NB4 (cell line): Measurements from ENCODE around the gene TMEM63C.

Experiments used
- DNase-seq: peaks from one replicate; pipeline ENCODE4 v3.0.0; 2010; ENCODE audit warnings: low read depth
- H3K4me3 ChIP-seq: one replicate; pipeline ENCODE4 v1.5.1; 2011; ENCODE audit warnings: mild to moderate bottlenecking, low read depth, low read length, moderate library complexity
- MYC ChIP-seq: IDR thresholded peaks from 2 replicates; pipeline ENCODE4 v1.6.1; 2011; ENCODE audit warnings: low read depth, low read length
- POLR2A ChIP-seq: IDR thresholded peaks from 2 replicates; pipeline ENCODE4 v1.6.1; 2011; ENCODE audit warnings: mild to moderate bottlenecking; ENCODE audit not compliant: insufficient read length; ENCODE audit errors: extremely low read depth
- TF ChIP-seq, protein P1 (sequence below): IDR thresholded peaks from one replicate; pipeline ENCODE4 v1.5.1; 2012; ENCODE audit warnings: low read depth, low read length
- TF ChIP-seq, protein P2 (sequence below): IDR thresholded peaks from 2 replicates; pipeline ENCODE4 v1.6.1; 2011; ENCODE audit warnings: low read depth, low read length

TMEM63C gene

DNA sequence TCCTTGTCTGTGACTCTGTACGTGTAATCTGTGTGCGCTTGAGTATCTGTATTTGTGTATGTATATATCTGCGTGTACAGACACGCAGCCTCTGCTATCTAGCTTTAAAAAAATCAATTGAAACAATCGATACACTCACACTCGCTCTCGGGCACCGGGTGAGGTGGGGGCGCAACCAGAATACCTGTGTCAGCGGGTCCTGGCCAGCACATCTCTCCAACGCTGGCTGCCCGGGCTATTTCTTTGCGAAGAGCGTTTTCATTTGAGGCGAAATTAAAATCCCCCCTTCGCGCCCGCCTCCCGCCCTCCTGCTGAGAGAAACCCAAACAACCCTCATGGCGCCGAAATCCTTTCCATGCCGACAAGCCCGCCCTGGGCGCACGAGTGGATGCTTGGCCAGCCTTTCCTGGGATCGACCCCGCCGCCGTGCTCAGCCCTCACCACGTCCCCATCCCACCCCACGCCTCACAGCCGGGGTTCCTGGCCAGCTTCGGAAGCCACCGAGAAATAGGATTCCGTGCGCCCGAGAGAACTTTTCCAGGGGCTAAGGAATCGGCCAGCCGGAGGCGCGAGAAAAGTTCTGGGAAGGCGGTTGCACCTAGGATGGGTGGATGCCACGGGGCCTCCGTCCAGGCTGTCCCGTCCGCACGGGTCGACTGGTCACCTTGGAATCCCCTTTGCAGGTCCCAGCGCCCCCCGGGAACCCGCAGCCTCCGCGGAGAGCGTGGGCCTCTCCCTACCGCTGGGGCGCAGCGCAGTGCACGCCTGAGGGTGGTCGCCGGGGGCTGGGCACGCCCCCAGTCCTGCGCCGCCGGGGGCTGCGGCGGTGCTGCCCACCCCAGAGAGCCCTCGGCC is 41.0 kb upstream of the TMEM63C start:
- no peak overlapping the region for H3K4me3 ChIP-seq

DNA sequence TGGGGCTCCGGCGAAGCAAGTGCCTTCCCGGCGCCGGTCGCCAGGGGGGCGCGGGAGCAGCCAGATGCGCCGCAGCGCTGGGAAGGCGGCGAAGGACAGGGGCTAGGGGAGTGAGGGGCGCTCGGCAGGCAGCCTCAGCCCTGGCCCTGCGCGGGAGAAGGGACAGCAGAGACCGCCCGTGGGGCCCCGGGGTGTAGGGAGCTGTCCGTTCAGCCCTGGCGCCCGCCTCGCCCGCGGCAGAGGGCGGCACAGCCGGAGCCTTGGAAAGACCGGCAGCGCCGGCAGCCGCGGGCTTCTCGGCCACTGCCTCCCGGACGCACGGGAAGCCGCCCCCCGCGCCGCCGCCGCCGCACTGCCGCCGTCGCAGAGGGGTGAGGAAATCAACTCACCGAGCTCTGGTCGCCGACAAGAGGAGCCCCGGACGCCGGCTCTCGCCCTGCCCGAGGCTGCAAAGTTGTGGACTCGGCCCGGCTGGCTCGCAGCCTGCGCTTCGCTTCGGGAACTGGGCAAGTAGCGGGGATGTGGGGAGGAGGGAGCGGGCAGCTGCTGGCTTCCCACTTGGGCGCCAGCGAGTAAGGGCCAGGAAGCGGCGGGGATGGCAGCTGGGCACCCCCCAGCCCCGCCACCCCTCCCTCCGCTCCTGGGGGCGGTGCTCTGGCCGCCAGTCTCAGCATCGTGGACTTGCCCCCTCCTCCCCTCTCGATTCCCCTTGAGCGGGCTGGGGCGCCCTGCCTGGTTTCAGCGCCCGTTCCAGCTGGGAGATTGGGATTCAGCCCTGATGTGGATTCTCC is 40.2 kb upstream of the TMEM63C start, which contains the start of gene ZDHHC22:
Gene ZDHHC22 (minus strand): TSS at position 578 of the 791 bp plus-strand sequence. CDS start 2,053 bp downstream, outside the sequence.
- no peak for DNase-seq
- no peak within 1 kb of the TSS for H3K4me3 ChIP-seq

More for the DNA sequence above, 41.0 kb upstream of the TMEM63C start:
- no peak for DNase-seq
- TF ChIP-seq MYC (no peak), POLR2A (no peak)
- TF ChIP-seq, protein P1, sequence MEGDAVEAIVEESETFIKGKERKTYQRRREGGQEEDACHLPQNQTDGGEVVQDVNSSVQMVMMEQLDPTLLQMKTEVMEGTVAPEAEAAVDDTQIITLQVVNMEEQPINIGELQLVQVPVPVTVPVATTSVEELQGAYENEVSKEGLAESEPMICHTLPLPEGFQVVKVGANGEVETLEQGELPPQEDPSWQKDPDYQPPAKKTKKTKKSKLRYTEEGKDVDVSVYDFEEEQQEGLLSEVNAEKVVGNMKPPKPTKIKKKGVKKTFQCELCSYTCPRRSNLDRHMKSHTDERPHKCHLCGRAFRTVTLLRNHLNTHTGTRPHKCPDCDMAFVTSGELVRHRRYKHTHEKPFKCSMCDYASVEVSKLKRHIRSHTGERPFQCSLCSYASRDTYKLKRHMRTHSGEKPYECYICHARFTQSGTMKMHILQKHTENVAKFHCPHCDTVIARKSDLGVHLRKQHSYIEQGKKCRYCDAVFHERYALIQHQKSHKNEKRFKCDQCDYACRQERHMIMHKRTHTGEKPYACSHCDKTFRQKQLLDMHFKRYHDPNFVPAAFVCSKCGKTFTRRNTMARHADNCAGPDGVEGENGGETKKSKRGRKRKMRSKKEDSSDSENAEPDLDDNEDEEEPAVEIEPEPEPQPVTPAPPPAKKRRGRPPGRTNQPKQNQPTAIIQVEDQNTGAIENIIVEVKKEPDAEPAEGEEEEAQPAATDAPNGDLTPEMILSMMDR, result no peak
- TF ChIP-seq, protein P2, sequence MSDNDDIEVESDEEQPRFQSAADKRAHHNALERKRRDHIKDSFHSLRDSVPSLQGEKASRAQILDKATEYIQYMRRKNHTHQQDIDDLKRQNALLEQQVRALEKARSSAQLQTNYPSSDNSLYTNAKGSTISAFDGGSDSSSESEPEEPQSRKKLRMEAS, result no peak

DNA sequence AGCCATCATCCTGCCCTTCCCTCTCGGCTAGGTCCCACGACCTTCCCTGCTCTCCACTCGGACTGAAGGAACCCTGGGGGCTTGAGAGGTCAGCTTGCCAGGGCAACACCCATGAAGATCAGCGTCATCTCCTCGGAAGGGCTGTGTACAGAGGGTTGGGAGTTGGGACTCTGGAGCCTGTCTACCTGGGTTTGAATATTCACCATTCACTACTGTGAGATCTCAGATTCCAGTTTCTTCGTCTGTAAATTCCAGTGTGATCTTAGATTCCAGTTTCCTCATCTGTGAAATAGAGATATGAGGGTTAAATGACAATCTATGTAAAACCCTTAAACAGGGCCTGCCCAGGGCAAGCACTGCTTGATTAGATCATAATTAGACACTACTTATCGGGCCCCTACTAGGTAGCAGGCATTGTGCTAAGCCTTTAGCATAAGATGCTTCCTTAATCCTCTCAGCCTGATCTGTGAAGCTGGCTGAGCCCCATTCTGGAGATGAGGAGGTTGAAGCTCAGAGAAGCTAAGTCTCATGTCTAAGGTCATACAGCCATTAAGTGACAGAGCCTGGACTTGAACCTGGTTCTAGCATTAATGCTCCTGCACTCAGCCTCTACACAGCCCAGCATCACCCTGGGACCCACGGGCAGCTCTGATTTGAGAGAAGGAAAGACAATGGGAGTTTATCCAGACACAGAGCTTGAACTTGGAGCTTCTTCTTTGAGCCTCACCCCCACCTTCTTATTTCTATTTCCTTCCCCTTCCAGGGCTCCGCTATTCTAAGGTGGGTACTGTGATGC is 39.4 kb upstream of the TMEM63C start:
- TF ChIP-seq, protein P1, result no peak
- no peak for TF ChIP-seq MYC
- TF ChIP-seq, protein P2, result no peak
- TF ChIP-seq POLR2A, result no peak
- DNase-seq, result no peak

More for the DNA sequence above, 40.2 kb upstream of the TMEM63C start, which contains the start of gene ZDHHC22:
- TF ChIP-seq MYC, result no peak
- no peak for TF ChIP-seq POLR2A
- TF ChIP-seq, protein P1, result no peak
- TF ChIP-seq, protein P2, result no peak

DNA sequence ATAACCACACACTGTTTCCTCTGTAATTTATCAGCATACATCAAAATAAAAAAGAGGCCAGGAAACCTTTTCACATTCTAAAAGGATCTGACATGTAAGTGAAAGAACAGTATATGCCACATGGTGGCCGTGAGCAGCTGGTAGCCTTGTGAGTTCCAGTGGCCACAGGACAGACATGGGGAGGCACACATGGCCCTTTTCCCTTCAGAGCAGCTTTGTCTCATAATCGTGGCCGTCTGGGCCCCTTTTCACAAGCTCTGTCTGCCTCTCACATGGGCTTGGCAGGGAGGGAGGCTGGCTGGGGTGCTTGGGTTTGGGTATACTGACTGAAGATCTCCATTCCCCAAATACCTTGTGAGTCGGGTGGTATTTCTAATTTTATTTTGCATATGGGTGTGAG is 38.5 kb upstream of the TMEM63C start:
- H3K4me3 ChIP-seq, result no peak overlapping the region
- TF ChIP-seq, protein P2, result no peak
- TF ChIP-seq MYC (no peak), POLR2A (no peak)
- TF ChIP-seq, protein P1, result no peak
- no peak for DNase-seq

More for the DNA sequence above, 39.4 kb upstream of the TMEM63C start:
- H3K4me3 ChIP-seq, result no peak overlapping the region

DNA sequence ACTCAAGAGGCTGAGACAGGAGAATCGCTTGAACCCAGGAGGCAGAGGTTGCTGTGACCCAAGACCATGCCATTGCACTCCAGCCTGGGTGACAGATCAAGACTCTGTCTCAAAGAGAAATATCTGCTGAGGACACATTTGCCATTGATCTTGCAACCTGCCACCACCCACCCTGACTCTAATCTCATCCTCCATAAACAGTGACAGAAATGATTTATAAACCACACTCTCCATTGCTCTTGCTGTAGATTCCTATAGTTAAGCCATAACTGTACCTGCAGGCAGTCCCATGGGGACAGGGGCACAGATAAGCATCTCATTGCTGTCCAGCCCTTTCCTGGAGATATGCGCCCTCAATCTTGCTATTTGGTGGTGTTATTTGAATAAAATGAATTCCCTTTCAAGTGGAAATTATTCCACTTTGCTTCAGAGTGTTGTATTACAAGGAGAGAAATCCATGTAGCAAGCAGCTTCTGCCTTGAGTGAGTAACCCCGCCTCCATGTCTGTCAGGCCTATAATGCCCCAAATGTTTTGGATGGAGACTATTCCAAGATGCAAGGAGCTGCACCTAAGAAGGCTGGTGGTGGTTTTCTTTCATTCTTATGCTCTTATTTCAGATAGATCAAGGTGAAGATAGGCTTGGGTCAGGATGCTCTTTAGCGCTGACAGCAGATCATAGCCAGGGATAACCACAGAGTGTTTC is 37.0 kb upstream of the TMEM63C start:
- H3K4me3 ChIP-seq, result no peak overlapping the region
- no peak for DNase-seq
- TF ChIP-seq, protein P2, result no peak
- TF ChIP-seq, protein P1, result no peak
- TF ChIP-seq MYC (no peak), POLR2A (no peak)
